GM21526 (cell line): Measurements from ENCODE around the gene MMRN2.

Source experiments
- ATAC-seq: cut with Tn5 transposase; IDR thresholded peaks from one replicate; pipeline ENCODE4 v1.9.1; 2021; ENCODE audit warnings: moderate library complexity; ENCODE audit not compliant: unreplicated experiment, low FRiP score

The MMRN2 gene

DNA sequence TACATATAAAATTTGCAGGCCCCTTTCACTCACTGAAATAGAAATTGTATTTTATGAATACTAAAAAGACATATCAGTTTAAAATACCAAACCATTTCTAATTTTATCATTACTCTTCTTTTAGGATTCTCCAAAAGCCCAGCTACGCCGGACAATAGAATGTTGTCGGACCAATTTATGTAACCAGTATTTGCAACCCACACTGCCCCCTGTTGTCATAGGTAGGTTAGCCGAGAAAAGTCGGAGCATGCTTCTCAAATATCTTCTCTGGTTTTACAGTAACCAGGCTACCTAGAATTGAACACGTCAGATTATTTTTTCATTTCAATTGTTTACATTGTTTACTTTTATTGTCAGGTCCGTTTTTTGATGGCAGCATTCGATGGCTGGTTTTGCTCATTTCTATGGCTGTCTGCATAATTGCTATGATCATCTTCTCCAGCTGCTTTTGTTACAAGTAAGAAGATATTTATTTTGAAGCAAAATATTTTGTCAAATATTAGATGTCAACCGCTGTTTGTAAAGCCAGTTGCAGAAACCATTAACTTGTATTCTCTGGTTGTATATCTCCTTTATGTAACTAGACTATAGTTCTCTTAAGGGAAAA lies 57.6 kb downstream of the MMRN2 start:
- ATAC-seq, result no peak

DNA sequence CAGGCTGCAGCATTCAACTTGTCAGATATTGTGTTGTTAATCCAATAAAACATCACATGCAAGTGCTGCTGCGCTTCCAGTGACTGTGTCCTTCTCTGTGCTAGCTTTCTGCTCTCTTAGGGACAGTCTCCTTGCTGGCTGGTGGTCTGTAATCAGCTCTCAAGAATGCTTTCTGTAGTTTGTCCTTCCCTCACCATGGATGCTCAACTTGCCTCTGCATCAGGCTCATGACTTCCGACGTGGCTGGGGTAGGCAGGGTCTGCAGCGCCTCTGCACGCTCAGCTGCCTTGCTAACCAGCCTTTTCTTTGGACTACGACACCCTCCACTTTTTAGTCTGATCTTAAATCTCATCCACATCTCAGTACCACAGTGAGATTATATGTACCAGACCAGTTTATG lies 58.3 kb downstream of the MMRN2 start:
- ATAC-seq, result no peak

GRCh38 chr10:86898511-86898910 lies 58.9 kb downstream of the MMRN2 start:
- no peak for ATAC-seq

GRCh38 chr10:86889997-86890396 lies 67.4 kb downstream of the MMRN2 start:
- no peak for ATAC-seq

DNA sequence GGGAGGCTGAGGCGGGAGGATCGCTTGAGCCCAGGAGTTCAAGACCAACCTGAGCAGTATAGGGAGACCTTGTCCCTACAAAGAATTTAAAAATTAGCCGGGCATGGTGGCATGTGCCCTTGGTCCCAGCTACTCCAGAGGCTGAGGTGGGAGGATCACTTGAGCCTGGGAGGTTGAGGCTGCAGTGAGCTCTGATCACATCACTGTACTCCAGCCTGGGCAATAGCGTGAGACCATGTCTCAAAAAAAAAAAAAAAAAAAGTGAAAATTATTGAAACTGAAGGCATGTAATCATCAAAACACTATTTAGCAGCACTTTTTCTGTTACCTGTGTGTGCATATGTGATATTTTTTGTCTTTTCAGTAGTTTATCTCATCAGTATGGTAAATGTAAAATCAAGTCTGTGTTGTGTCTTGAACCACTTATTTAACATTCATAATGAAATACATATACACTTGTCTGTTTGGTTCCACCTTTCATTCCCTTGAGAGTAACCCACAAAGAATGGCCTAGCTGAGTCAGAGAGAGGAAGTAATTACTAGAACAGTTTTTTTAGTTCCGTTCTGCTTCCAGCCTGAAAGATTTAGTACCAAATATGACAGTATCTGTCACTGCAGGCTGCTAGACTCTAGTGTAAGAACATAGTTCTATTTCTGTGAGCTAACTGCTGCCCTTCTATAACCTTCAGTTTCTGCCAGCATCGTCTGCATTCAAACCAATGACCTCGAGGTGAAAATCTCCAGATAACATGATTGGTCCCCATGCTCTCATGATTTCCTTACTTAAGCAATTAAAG lies 68.6 kb downstream of the MMRN2 start:
- peak; percentile 96 for ATAC-seq
